ENCODE results near the gene EFCAB13. TPM values are rescaled to one million over a fixed set of nuclear protein-coding genes. Genes with fewer than 3 reads are reported as not detected.
A peak's percentile ranks its signal among the peaks of the same experiment; 100 is the strongest.

EFCAB13 gene
- total RNA-seq, 6 donors from 2014 or later: 3.2 to 21.0 (median 8.1) TPM

- Histone ChIP-seq H3K27ac (peak overlapping the region; percentile 52 to 85 (median 82)), H3K4me3 (no peak overlapping the region), H3K27me3 (no peaks in the 10 kb centered on the region), H3K36me3 (no peaks in the 10 kb centered on the region), H3K9me3 (no peaks in the 10 kb centered on the region), H3K4me1 (peaks cover 51 to 53% (median 52%) of the 10 kb centered on the region in 4 donors)
- TF ChIP-seq CTCF (IDR thresholded peaks at IDR 0.05): no peak
- TF ChIP-seq EP300 (IDR thresholded peaks at IDR 0.05): no peak
- no peak for TF ChIP-seq POLR2AphosphoS5 (IDR thresholded peaks at IDR 0.05)
- TF ChIP-seq POLR2A (IDR thresholded peaks at IDR 0.05): no peak
- DNase-seq (no peak), ATAC-seq (ENCODE audit: low FRiP score in 2 of 2) (no peak)
- WGBS, 2 donors: 87 to 96% methylated on average over 8 to 13 of the region's 14 CpGs
These were observed 43.5 kb upstream of the EFCAB13 start for GRCh38 chr17:47280072-47280811.

GRCh38 chr17:47281216-47281615, 42.5 kb upstream of the EFCAB13 start:
- ATAC-seq (ENCODE audit: low FRiP score in 2 of 2) (no peak), DNase-seq (peak in 1 of 2 donors; percentile 42)
- Histone ChIP-seq H3K4me3 (no peak overlapping the region), H3K36me3 (no peaks in the 10 kb centered on the region), H3K4me1 (peaks cover 41 to 43% (median 43%) of the 10 kb centered on the region in 4 donors), H3K27ac (no peak overlapping the region), H3K27me3 (no peaks in the 10 kb centered on the region), H3K9me3 (no peaks in the 10 kb centered on the region)
- 76 to 77% methylated on average over 6 of the region's 6 CpGs for WGBS, 2 donors
- no peak for TF ChIP-seq EP300 (IDR thresholded peaks at IDR 0.05)
- TF ChIP-seq POLR2AphosphoS5 (IDR thresholded peaks at IDR 0.05): no peak
- no peak for TF ChIP-seq POLR2A (IDR thresholded peaks at IDR 0.05)
- TF ChIP-seq CTCF (IDR thresholded peaks at IDR 0.05): no peak

- Histone ChIP-seq H3K36me3 (no peaks in the 10 kb centered on the region), H3K27ac (no peak overlapping the region), H3K9me3 (no peaks in the 10 kb centered on the region), H3K4me3 (no peak overlapping the region), H3K27me3 (no peaks in the 10 kb centered on the region), H3K4me1 (peaks cover 3 to 9% (median 7%) of the 10 kb centered on the region in 4 donors)
- TF ChIP-seq POLR2AphosphoS5 (IDR thresholded peaks at IDR 0.05) (no peak), CTCF (IDR thresholded peaks at IDR 0.05) (no peak), POLR2A (IDR thresholded peaks at IDR 0.05) (no peak), EP300 (IDR thresholded peaks at IDR 0.05) (no peak)
- ATAC-seq (ENCODE audit: low FRiP score in 2 of 2) (no peak), DNase-seq (no peak)
- 89 to 91% methylated on average over 6 of the region's 6 CpGs for WGBS, 2 donors
These were observed 38.8 kb upstream of the EFCAB13 start for GRCh38 chr17:47285003-47285402.

- ATAC-seq (ENCODE audit: low FRiP score in 2 of 2) (no peak), DNase-seq (no peak)
- Histone ChIP-seq H3K27ac (no peak overlapping the region), H3K9me3 (no peaks in the 10 kb centered on the region), H3K4me3 (no peak overlapping the region), H3K4me1 (peaks cover 0 to 2% (median 0%) of the 10 kb centered on the region in 4 donors), H3K27me3 (no peaks in the 10 kb centered on the region), H3K36me3 (no peaks in the 10 kb centered on the region)
- TF ChIP-seq CTCF (IDR thresholded peaks at IDR 0.05): no peak
- no peak for TF ChIP-seq EP300 (IDR thresholded peaks at IDR 0.05)
- TF ChIP-seq POLR2A (IDR thresholded peaks at IDR 0.05): no peak
- no peak for TF ChIP-seq POLR2AphosphoS5 (IDR thresholded peaks at IDR 0.05)
- 89 to 92% methylated on average over 6 of the region's 6 CpGs for WGBS, 2 donors
These were observed 37.4 kb upstream of the EFCAB13 start for GRCh38 chr17:47286198-47286914.

Measured in upper lobe of left lung (tissue), 6 donors.